Hippocampal formation (tissue), 2 donors: ENCODE data around the gene RAB27B.

Source experiments
- DNase-seq, 2 donors: peaks; one replicate each; lab custom pipeline; 2025; lab: John Stamatoyannopoulos, UW

RAB27B gene

GRCh38 chr18:54910161-54910919, 82.1 kb downstream of the RAB27B start:
- DNase-seq: no peak

- DNase-seq: no peak
Measured at GRCh38 chr18:54911551-54911950, 83.3 kb downstream of the RAB27B start.

- DNase-seq: no peak
Measured at GRCh38 chr18:54914816-54915215, 86.5 kb downstream of the RAB27B start.

GRCh38 chr18:54916507-54916906, 88.2 kb downstream of the RAB27B start:
- no peak for DNase-seq

GRCh38 chr18:54918060-54918459, 89.8 kb downstream of the RAB27B start:
- DNase-seq: no peak

GRCh38 chr18:54919412-54919811, 91.1 kb downstream of the RAB27B start:
- no peak for DNase-seq

GRCh38 chr18:54923339-54923956, 95.2 kb downstream of the RAB27B start:
- DNase-seq: no peak

GRCh38 chr18:54924948-54925347, 96.7 kb downstream of the RAB27B start:
- no peak for DNase-seq

GRCh38 chr18:54926593-54927325, 98.5 kb downstream of the RAB27B start:
- no peak for DNase-seq

GRCh38 chr18:54928236-54928635, 100.0 kb downstream of the RAB27B start:
- no peak for DNase-seq

GRCh38 chr18:54931152-54931551, 102.9 kb downstream of the RAB27B start:
- no peak for DNase-seq

- DNase-seq: no peak
Measured at GRCh38 chr18:54932472-54932871, 104.2 kb downstream of the RAB27B start.

GRCh38 chr18:54938506-54938905, 110.2 kb downstream of the RAB27B start:
- no peak for DNase-seq

- no peak for DNase-seq
Measured at GRCh38 chr18:54939361-54939917, 111.2 kb downstream of the RAB27B start.

GRCh38 chr18:54942144-54942543, 113.9 kb downstream of the RAB27B start:
- no peak for DNase-seq

GRCh38 chr18:54942569-54942968, 114.3 kb downstream of the RAB27B start:
- no peak for DNase-seq
